Uterus (tissue), 2 donors: Measurements from ENCODE around the gene LDLRAD4.

Experiments
- CTCF ChIP-seq, 4 experiments: fragments of 200-600 bp in 2 of 4; fragments of 450-650 bp in 2 of 4; sonication (generic) in 2 of 4; IDR thresholded peaks; one replicate each; pipeline ENCODE4 v1.5.1; 2016 to 2019; ENCODE audit warnings: antibody characterized with exemption in 4 of 4, mild to moderate bottlenecking in 2 of 4, moderate library complexity in 1 of 4
- POLR2A ChIP-seq, 2 donors: fragments of 450-650 bp; IDR thresholded peaks; one replicate each; pipeline ENCODE4 v1.6.1; 2016; ENCODE audit warnings: antibody characterized with exemption in 2 of 2, mild to moderate bottlenecking in 1 of 2, moderate library complexity in 1 of 2

DNA sequence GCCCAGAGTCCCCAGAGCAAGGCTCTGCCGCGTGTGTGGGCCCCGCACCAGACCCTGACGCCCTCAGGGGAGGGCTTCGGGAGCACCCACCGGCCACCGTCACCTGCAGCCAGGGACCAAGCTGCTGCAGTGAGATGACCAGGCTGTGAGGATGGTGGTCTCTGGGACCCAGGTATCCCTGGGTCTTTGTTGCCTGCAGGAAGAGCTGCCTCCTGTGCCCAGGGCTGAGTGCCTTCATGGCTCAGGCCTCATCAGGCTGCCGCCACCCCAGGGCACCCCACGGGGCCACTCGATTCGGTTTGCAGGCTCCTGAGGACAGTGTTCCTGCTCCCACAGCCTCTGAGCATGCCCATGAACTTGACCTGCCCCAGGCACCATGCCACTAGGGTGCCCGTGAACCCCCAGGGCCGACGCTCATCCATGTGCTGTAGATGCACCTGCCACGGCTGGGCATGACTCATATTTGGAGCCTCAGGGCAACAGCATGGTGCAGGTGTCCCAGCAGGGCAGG lies 398.0 kb downstream of the LDLRAD4 start:
- TF ChIP-seq POLR2A (IDR thresholded peaks at IDR 0.05): no peak
- no peak for TF ChIP-seq CTCF (IDR thresholded peaks at IDR 0.05)
